CD4-positive, alpha-beta T cell treated with Interleukin-15 for 4 hours (primary cell): ENCODE measurements around the gene MRPL34.

Experiments
- DNase-seq: peaks from one replicate; pipeline ENCODE4 v3.0.0-alpha.2; 2020; ENCODE audit warnings: low spot score

MRPL34 gene

DNA sequence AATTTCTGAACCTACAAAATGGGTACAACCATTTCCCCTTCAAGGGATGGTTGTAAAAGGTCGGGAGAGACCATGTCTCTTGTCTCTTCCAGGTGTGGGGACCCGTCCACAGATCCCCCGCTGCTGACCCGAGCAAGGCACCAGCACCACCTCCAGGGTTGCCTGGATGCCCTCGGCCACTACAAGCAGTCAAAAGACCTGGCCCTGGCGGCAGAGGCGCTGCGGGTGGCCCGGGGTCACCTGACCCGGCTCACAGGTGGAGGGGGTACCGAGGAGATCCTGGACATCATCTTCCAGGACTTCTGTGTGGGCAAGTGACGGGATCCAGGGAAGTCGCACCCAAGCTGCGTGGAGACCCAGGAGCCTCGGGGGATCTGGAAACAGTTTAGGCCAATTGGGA lies 35.7 kb downstream of the MRPL34 start:
- no peak for DNase-seq

DNA sequence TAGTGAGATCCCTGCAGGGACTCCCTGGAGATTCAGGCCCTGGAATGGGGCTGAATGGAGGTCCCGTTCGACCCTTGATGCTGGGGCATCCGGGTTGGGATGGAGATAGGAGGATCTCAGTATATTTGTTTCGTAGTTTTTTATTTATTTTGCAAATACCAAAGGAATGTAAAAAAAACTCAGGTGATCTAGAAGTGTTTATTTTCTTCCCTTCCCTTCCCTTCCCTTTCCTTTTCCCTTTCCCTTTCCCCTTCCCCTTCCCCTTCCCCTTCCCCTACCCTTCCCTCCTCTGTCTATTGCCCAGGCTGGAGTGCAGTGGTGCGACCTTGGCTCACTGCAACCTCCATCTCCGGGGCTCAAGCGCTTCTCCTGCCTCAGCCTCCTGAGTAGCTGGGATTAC lies 36.2 kb downstream of the MRPL34 start:
- DNase-seq: no peak

DNA sequence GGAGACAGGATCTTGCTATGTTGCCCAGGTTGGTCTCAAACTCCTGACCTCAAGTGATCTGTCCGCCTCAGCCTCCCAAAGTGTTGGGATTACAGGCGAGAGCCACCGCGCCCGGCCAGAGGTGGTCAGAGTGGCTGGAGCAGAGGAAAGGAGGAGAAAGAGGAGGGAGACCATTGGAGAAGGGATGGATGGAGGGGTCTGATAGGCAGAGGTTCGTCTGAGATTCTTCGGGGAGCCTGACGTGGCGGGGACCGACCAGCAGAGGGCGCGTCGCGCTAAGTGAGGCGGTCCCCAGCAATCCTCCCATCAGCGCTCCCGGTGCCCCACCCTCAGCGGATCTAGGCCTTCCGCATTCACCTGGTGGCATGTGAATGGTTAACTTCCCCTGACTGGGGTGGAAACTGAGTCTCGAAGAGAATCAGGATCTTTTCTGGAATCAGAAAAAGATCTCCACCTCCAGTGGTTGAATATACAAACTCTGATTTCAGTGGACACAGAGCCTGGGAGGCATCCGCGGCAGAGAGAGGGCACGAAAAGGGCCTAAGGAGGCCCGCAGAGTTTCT lies 40.5 kb downstream of the MRPL34 start:
- DNase-seq: peak; percentile 79

GRCh38 chr19:17347361-17347760 lies 41.7 kb downstream of the MRPL34 start:
- no peak for DNase-seq

DNA sequence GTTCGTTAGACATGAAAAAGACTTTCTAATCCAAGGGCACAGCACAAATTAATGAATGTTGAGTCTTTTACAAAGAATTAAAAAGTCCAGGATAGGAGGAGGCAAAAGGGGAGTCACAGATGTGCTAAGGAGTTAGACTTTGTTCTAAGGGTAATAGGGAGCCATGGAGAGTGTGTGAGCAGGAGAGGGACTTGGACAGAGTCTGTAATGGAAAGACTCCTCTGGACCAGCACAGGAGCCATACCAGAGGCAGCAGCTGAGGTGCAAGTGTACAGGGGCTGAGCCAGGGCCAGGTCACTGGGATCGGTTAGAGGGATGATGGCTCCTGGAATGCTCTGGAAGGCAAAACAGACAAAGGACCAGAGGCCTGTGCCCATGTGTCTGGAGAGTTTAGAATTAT lies 42.2 kb downstream of the MRPL34 start:
- no peak for DNase-seq

GRCh38 chr19:17348700-17349099 lies 43.0 kb downstream of the MRPL34 start:
- DNase-seq: no peak

GRCh38 chr19:17351815-17352435 lies 46.3 kb downstream of the MRPL34 start:
- no peak for DNase-seq

GRCh38 chr19:17352608-17353280 lies 47.1 kb downstream of the MRPL34 start:
- DNase-seq: no peak

DNA sequence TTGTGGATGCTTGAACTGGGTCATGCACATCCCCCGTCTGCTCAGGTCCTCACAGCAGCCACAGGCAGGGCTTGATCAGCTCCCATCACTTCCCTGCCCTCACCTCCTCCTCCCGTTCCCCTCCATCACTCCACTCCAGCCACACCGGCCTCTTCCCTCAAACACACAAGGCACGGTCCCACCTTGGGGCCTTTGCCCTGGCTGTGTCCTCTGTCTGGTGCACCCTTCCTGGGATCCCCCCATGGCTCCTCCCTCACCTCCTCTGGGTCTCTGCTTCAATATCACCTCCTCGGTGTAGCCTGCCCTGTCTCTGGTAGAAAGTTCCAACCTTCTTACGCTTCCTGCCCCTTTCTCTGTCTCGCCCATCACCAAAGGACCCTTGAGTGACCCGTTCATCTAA lies 47.7 kb downstream of the MRPL34 start:
- no peak for DNase-seq
